GM19238 (cell line): ENCODE results near the gene PARVA.

ENCODE experiments used
- DNase-seq: peaks from one replicate; pipeline ENCODE4 v3.0.0; 2011; ENCODE audit warnings: low spot score; ENCODE audit not compliant: insufficient read length

Gene PARVA

DNA sequence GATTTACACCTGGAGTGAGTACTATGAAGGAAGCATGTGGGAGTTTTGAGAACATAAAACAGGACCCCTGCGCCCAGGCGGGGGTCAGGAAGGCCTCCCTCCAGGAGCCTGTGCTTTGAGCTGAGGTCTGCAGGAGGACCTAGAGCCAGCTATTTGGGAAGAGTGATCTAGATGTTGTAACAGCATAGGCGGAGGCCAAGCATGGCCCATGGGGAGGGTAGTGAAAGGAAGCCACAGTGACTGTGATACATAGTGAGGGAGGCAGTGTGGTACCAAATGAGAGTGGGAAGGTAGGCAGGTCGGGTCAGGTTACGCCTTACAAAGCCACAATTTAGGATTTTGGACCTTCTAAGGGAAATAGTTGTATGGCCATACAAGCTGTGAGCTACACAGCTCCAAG lies 147.5 kb downstream of the PARVA start:
- DNase-seq: no peak

- no peak for DNase-seq
Observed at GRCh38 chr11:12525466-12526055, 148.2 kb downstream of the PARVA start.

DNA sequence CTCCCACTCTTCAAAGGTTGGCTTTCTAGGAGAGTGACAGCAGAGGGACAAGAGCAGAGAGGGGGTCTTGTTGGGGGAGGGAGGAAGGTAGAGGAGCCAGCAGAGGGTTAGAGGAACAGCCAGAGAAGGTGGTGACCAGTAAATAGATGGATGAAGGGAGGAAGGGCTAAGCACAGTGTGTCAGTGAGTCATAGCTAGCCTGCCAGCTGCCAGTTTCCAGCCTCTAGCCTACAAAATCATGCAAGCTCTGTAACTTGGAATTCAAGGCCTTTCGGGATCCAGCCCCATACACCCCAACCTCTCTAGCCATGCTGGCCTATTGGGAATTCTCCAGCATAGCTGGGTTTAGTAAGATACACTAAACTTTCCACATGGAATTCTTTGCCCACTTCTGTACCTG lies 149.4 kb downstream of the PARVA start:
- DNase-seq: no peak

DNA sequence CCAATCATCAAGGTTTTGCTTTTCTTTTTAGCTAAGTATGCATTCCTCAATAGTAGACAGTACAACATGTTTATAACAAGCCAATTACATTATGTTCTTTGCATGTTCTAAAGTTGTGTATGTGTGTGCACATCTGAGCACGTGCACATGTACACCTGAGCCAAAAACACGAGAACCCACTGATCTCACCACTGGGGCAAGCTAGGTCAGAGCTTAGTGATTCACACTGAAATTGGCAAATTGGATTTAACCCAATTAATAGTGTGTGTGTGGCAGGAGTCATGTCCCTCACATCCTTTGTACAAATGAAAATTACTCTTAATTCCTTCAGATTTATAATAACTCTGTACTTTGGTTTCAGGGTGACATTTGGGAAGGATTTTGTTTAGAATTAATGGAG lies 151.1 kb downstream of the PARVA start:
- DNase-seq: no peak

- DNase-seq: no peak
Observed at GRCh38 chr11:12529041-12529440, 151.7 kb downstream of the PARVA start.

- DNase-seq: no peak
Observed at GRCh38 chr11:12529793-12530192, 152.4 kb downstream of the PARVA start.

- DNase-seq: no peak
Observed at GRCh38 chr11:12531020-12531419, 153.6 kb downstream of the PARVA start.

DNA sequence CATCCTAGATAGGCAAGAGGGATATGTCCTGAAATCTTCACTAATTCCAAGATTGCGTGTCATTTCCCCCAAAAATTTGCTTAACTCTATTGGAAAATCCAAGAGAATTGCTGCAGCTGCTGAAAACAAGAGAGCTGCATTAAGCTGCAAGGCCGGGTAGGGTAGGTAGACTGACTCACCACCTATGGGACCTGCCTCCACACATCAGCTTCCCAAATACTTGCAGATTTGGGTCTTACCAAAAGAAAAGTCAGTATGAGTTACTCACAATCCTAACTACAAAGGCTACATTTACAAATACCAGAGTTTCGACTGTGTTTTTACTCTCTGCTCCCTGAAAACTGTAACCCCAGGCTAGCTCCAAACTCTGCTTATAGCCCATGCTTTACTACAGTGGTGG lies 154.3 kb downstream of the PARVA start:
- no peak for DNase-seq

DNA sequence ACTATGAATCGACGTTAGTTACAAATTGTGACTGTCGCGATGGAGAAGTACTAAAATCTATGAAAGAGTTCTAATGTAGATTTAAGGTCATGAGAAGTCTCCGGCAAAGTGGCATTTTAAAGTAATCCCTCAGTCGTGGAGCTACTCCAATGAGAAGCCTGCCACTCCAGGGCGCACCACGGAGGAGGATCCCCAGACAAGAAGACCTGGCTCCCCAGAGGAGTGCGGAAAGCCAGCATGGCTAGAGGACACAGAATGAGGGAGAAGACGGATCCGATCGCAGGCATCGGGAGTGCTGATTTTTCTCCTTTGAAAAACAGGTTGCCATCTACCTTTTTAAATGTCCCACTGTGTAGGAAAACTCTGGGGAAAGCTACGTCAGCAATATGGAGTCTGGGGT lies 155.2 kb downstream of the PARVA start:
- DNase-seq: no peak

GRCh38 chr11:12534549-12534948 lies 157.2 kb downstream of the PARVA start:
- no peak for DNase-seq

- DNase-seq: no peak
Observed at GRCh38 chr11:12535321-12535720, 157.9 kb downstream of the PARVA start.

GRCh38 chr11:12536566-12536965 lies 159.2 kb downstream of the PARVA start:
- DNase-seq: no peak

DNA sequence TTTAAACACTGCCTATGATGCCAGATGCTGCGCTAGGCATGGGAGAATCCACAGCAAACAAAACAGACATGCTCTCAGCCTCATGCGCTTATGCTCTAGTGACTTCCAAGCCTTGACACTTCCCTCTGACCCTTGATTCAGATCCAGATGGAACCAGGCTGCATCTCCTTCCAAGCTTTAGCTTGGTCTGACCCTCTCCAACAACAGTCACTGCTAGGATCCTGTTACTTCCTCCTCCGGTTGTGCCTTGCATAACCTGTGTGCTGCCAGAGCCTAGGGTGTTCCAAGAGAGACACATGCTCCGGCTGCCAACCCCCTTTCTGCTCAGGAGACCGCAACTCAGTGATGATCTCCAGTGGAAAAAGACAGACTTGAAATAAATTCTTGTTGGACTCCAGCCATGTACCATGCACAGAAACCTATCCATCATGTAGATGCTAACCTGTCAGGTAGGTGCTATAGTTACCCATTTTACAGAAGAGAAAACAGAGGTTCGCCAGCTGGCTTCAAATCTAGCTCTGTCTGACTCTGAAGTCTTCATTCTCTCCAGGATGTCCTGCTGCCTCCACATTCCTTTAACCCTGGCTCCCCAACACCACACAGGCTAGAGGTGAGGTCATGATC lies 160.5 kb downstream of the PARVA start:
- DNase-seq: no peak

DNA sequence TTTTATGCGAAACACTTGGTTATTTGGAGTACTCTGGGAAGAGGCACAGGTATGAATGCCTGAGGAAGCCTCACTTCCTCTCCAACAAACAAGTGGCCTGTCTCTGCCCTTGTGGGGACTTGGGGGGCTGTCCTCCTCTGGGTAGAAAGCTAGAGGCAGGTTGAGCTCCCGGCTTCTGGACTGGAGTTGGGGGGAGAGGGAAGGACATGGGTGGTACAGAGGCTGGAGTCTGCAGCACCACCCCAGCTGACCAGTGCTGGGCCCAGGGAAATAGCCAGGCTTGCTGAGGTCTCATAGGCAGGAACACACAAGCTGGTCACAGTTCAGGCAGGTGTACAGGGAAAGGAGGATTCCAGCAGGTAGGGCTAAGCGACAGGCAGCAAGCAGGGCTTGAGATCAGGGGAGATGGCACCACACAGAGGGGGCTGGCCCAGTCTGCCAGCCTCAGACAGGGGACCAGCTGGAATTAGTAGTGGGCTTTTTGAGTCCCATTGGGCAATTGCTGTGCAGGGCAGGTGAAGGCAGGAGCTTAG lies 161.6 kb downstream of the PARVA start:
- DNase-seq: no peak

DNA sequence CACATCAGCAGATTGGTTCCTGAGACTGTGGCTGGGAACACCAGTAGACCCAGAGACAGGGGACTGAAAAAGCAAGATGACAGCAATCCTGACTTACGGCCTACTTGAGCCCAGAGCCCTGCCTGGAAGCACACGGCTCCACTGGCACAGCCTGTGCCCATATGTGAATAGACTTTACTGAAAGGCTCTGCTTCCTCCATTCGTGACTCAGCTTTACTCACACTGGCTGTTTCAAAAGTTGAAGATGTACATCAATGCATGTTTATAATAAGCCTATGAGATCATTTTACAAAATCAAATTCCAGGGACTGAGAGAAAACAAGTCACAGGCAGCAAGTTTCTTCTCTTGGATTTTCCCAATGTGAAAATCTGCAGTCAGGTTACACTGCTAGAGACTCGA lies 162.2 kb downstream of the PARVA start:
- no peak for DNase-seq

DNA sequence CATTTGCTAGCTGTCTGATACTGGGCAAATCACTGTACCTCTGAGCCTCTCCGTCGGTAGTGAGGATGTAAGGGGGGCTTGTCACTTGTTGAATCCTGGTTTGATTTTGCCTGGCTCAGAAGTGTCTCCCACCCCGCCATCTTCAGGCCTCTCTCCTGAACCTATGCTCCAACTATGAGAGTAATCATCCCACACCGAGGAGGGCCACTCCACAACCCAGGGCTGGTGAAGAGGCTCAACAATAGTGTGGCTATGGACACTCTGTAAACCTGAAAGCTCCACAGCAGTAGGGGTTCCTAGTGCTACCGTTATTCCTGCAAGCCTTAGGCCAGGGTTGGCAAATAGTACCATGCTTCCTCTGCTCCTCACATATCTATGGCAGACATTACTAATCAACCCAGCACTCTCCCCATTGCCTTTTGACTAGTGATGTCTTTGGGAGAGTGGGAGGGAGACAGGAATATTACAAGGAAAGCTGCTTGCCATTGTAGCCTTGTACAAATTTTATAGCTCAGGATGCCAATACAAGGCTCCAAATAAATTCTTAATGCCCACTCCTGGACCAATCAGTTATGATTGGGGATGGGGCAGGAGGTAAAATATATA lies 162.8 kb downstream of the PARVA start:
- no peak for DNase-seq

GRCh38 chr11:12540913-12541582 lies 163.7 kb downstream of the PARVA start:
- DNase-seq: no peak

- no peak for DNase-seq
Observed at GRCh38 chr11:12541583-12542151, 164.3 kb downstream of the PARVA start.

- DNase-seq: no peak
Observed at GRCh38 chr11:12542186-12542935, 165.0 kb downstream of the PARVA start.

DNA sequence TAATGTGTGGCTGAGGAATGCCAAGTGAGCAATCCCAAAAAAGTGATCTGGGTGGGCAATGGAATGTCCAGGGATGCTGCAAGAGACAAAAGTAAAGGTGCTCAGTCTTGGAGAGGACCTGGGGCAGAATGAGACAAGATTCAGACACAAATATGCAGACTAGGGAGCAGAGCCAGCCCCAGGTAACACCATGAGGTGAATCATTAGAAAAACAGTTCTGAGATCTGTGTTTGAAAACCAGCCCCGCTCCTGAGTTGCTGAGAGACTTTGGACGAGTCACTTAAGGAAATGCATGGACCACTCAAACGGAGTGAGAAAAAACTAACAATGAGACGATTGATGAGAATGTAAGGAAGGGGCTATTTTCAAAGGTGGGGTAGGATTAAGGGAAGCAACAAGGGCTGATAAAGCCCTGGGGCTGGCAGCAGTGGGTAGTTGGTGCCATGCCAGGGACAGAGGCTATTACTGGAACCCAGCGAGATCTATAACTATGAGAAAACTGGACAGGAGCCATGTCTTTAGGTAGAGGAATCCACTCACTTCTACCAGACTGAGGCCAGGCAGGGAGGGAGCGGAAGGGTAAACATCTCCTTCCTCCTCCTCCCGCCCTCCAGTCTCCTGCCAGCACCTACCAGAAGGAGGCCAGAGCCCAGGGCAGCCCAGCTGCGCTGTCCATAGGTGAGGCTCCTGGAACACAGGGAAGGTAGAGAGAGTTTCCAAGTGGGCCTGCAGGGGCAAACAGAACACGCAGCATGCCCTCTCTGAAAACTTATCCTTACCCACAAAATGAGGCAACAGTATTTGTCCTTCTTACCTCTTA lies 166.4 kb downstream of the PARVA start:
- DNase-seq: no peak
